GM18909 (cell line): ENCODE measurements around the gene CTIF.

Source experiments
- ATAC-seq: cut with Tn5 transposase; IDR thresholded peaks from one replicate; pipeline ENCODE4 v1.9.1; 2021; ENCODE audit warnings: mild to moderate bottlenecking; ENCODE audit not compliant: unreplicated experiment, poor library complexity

Gene CTIF

GRCh38 chr18:48616484-48617255 is 77.8 kb downstream of the CTIF start:
- no peak for ATAC-seq

DNA sequence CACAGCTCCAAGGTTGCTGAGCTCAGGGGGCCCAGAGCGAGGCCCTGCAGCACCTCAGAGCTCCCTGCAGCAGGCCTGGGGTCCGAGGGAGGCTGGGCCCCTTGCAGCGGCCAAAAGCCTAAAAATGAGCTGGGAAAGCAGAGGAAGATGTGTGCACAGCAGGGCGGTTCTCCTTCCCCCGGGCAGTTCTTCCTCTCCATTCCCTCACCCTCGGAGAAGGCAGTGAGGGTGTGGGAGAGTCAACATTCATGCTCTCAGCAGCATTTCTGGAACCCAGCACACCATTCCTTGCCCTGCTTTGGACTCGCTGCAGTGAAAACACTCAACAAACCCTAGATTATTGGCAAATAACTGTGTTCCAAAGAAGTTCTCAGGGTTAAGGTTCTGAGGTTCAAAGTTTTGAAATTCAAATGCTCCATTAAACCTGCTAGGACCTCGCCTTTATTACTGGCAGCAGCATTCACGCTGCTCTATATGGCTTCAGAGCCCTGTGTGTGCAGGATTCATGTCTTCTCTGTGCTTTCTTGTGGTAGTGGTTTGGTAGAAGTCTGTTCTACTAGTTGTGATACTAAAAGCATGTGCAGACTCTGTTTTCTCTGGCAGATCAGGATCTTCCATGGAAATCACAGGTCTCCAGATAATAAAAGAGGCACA is 79.1 kb downstream of the CTIF start:
- ATAC-seq: no peak

DNA sequence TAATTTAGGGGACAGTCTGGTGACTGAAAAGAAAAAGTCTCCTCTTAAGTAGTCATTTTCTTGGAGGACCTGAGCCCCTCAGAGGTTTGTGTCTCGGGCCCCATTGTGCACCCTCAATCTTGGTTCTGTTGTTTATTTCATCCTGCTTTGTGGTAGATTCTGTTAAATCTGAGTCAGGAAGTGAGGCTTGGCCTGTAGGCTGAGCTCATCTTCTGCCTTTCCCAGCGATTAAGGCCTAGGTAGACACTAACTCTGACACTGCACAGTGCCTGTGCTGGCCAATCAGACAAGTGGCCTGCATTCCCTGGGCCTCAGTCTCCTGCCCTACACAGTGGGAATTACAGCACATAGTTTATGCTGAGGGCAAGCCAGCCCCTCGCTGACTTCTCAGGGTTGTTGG is 80.2 kb downstream of the CTIF start:
- ATAC-seq: no peak

- no peak for ATAC-seq
Observed at GRCh38 chr18:48619501-48619900, 80.7 kb downstream of the CTIF start.

- ATAC-seq: no peak
Observed at GRCh38 chr18:48620071-48620470, 81.2 kb downstream of the CTIF start.

DNA sequence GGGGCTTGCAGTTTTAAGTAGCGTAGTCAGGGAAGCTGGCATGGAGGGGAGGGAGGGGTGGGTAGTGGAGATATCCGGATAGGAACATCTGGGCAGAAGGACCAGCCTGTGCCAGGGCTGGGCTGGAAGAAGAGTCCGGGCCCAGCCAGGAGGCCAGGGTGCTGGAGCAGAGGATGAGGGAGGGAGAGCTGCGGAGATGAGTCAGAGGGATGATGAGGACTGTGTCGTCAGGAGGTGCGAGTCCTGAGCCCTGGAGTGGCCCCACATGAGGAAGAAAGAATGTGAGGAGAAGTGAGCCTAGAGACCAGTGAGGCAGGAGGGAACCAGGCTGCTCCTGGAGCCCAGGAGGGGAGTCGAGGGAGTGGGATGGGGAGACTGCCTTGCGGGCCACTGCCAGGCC is 82.4 kb downstream of the CTIF start:
- ATAC-seq: no peak

DNA sequence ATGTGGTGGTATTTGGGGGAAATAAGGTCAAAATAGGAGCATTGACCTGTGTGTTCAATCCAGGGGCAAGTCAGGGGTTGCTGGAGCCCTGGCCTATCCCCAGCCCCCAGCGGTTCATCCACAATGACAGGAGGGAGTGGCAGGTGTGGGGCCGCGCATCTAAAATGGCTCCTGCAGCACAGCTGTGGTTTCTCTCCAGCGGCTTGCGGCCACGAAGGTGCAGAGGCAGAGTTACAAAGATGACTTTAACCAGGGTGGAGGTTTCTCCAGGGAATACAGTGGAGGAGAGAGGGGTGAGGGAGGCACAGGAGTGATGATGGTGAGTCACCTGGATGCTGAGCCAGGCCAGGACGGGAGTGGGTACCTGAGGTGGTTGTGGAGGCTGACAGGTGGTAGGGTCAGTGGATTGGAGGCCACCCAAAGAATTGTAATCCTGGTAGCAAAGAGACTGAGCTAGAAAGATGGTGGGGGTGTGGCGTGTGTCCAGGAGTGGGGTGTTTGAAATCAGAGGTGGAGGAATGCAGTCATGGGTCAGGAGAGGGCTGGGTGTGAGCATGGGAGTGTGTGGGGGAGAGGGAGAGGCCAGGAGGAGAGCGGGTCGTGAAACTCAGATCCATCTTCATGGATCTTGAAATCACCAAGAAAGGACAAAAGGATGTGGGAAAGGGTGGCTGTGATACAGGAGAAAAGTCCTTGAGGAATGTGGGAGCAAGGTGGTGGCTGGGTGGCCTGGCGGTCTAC is 83.2 kb downstream of the CTIF start:
- ATAC-seq: no peak

DNA sequence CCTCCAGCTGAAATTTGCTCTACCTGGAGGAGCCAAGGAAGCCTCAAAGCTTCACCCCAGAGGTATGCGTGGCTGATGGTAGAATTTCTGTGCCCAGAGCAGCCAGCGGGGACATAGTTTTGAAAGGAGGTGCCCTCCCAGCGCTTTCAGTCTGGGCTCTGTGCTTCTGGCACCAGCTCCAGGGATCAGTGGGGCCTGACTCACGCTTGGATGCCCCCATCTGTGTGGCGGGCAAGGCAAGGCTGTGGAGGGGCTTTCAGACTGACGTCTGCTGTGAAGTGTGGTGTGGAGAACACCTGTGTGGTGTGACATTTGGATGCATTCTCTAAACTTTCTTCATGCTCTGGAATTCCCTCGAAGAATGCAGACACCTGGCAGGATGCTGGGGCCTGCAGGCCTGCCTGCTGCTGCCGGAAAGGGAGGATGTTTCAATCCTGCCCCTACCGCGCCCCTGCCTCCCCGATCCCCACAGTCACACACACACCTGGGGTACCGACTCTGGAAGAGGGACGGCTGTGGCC is 84.1 kb downstream of the CTIF start:
- no peak for ATAC-seq

DNA sequence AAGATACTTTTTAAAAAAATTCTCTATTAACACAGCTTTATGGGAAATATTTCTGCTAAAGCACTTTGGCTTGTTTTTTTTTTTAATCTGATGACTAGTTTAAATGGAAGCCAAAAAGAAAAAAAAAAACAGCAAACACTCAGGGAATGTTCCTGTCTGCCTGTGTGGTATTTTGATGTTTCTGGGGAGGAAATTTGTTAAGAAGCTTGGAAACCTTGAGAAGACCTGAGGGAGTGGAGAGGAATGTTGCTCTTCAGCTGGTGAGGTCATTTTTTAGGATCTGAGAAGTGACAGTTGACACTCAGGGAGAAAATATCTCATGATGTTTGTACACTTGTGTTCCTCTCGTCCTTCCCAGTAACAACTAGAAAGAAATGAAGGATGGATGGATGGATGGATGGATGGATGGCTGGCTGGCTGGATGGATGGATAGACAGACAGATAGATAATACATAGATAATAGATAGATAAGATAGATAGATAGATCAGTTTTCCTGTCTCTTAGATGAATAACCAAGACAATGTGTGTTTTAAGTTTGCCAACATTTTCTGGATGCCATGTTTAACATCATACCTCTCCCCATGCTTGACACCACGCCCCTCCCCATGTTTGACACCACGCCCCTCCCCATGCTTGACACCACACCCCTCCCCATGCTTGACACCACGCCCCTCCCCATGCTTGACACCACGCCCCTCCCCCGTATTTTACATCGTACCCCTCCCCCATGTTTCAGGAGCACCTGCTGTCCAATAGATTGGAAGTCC is 84.8 kb downstream of the CTIF start:
- ATAC-seq: no peak

GRCh38 chr18:48624856-48625255 is 86.0 kb downstream of the CTIF start:
- no peak for ATAC-seq

GRCh38 chr18:48627216-48627615 is 88.4 kb downstream of the CTIF start:
- ATAC-seq: no peak

- ATAC-seq: no peak
Observed at GRCh38 chr18:48629730-48630324, 91.0 kb downstream of the CTIF start.

DNA sequence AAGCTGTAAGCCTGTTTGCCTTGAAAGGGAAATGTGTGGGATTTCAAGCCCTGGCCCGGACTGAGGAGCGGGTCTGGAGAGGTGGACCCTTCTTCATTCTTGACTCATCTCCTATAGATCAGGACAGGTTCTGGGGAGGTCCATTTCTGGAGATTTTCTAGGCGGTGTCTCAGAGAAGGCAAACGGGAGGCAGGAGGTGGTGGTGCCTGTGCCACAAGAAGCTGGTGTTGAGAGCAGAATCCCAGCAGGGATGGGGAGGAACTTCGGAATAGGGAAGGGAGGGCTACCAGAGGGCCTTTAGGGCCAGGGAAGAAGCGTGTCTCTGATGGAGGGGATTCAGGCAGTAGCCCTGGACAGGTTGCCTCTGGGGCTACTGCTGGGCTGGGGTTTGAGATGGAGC is 93.0 kb downstream of the CTIF start:
- ATAC-seq: no peak

DNA sequence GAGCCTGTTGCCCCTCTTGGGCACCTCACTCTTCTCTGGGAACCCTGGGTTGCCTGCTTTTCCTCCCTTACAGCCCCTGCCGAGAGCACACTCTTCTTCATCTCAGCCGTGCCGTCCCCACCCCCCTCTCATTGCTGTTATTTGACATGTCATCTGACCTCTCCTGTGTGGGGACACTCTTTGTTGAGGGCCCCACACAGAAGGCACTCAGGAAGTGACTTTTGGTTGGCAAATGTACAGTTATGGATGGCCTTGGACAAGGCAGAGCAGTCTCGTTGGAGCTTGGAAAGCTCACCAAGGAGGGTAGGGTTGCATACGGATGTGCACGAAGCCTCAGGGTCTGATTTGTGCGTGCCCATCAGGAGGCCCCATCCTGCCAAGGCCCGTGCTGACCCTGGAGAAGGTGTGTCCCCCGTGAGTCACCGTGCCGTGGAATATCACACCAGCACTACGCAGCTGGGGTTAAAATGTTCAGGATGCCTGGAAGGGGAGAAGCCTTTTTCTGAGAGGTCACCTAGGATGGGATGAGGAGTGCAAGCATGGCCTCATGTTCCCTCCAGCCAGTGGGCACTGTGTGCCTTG is 93.9 kb downstream of the CTIF start:
- no peak for ATAC-seq

- no peak for ATAC-seq
Observed at GRCh38 chr18:48634491-48634890, 95.7 kb downstream of the CTIF start.

GRCh38 chr18:48634975-48635374 is 96.1 kb downstream of the CTIF start:
- ATAC-seq: no peak

- ATAC-seq: no peak
Observed at GRCh38 chr18:48635806-48636205, 97.0 kb downstream of the CTIF start.

DNA sequence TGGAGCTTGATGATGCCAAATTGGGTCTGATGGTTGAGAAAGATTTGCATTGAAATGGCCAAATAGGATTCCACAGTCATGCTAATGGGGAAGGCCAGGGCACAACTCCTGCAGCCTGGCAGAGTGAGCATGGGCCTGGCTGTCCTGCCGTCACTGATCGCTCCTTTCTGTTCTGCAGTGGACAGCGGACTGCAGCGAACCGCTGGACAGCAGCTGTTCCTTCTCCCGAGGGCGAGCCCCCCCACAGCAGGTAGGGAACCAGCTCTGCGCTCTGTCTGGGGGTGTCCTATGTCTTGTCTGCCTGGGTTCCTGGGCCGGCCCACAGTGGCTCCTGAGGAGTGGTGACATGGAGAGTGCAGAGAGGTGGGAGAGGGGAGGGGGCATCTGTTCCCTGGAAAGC is 97.6 kb downstream of the CTIF start:
- ATAC-seq: no peak

- ATAC-seq: no peak
Observed at GRCh38 chr18:48637081-48637990, 98.5 kb downstream of the CTIF start.
